ENCODE data around the gene MTERF4.
"Not testable (repeated sequence)": the region's sequence is repeated elsewhere in the genome, so short reads cannot be mapped to it uniquely, and the experiment has no call there.

DNA sequence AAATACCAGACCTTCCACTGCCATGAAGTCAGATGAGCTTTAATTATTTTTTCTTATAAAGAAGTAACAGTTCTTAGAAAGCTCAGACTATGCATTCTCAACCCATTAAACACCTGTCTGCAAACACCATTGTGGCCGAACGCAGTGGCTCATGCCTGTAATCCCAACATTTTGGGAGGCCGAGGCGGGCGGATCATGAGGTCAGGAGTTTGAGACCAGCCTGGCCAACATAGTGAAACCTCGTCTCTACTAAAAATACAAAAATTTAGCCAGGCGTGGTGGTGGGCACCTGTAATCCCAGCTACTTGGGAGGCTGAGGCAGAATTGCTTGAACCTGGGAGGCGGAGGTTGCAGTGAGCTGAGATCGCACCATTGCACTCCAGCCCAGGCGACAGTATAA, 2.5 kb upstream of the MTERF4 start:
- TF ChIP-seq, protein P1, sequence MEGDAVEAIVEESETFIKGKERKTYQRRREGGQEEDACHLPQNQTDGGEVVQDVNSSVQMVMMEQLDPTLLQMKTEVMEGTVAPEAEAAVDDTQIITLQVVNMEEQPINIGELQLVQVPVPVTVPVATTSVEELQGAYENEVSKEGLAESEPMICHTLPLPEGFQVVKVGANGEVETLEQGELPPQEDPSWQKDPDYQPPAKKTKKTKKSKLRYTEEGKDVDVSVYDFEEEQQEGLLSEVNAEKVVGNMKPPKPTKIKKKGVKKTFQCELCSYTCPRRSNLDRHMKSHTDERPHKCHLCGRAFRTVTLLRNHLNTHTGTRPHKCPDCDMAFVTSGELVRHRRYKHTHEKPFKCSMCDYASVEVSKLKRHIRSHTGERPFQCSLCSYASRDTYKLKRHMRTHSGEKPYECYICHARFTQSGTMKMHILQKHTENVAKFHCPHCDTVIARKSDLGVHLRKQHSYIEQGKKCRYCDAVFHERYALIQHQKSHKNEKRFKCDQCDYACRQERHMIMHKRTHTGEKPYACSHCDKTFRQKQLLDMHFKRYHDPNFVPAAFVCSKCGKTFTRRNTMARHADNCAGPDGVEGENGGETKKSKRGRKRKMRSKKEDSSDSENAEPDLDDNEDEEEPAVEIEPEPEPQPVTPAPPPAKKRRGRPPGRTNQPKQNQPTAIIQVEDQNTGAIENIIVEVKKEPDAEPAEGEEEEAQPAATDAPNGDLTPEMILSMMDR (conservative IDR thresholded peaks at IDR 0.05): not testable (repeated sequence)
- TF ChIP-seq ZFX (IDR thresholded peaks at IDR 0.05): not testable (repeated sequence)

Data from C4-2B (cell line).